Measurements from ENCODE around the gene DISP3. TPM values are rescaled to one million over a fixed set of nuclear protein-coding genes. Genes with fewer than 3 reads are reported as not detected.

Gene DISP3
- total and polyA plus RNA-seq, 7 donors = under 0.01 to 0.28 (median 0.16) TPM; not detected in 4

DNA sequence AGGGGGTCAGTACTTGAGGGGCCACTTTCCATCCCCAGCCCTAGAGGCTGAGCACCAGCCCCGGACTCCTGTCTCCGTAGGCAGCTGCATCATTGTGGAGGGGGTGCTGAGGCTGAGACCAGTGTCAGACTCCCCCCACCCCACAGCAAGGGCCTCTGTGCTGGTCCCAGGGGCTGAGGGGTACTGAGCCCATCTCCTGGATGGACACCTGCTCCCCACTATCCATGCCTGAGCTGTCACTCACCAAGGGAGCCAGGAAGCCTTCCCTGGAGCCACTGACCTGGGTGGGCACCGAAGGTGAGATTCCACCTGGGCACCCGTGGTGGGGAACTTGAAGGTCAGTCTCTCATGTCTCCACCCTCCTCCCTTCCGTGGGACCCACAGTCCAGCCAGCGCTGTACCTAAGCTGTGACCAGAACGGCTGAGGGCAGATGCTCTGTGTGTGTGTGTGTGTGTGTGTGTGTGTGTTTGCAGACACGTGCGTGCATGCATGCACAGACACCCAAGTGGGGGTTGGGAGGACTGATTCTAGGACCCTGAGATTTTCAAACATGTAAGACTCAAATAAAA, 9.3 kb downstream of the DISP3 start:
- Histone ChIP-seq H3K27me3 (peaks cover 0 to 51% (median 0%) of the 10 kb centered on the region in 3 donors), H3K27ac (no peak overlapping the region), H3K4me3 (no peak overlapping the region), H3K4me1 (no peaks in the 10 kb centered on the region), H3K9me3 (peaks cover 0 to 2% (median 0%) of the 10 kb centered on the region in 4 donors), H3K36me3 (no peaks in the 10 kb centered on the region)
- no peak for TF ChIP-seq EP300 (IDR thresholded peaks at IDR 0.05)
- no peak for TF ChIP-seq CTCF (IDR thresholded peaks at IDR 0.05)
- no peak for TF ChIP-seq POLR2AphosphoS5 (IDR thresholded peaks at IDR 0.05)
- no peak for TF ChIP-seq POLR2A (IDR thresholded peaks at IDR 0.05)
- WGBS, 2 donors = 70 to 75% methylated on average over 9 of the region's 9 CpGs
- DNase-seq = no peak
- intact Hi-C loops (cut with DNase I) = no loop called here

GRCh38 chr1:11488966-11489625, 10.1 kb downstream of the DISP3 start:
- Histone ChIP-seq H3K36me3 (no peaks in the 10 kb centered on the region), H3K4me1 (no peaks in the 10 kb centered on the region), H3K27me3 (peaks cover 0 to 48% (median 0%) of the 10 kb centered on the region in 3 donors), H3K4me3 (no peak overlapping the region), H3K9me3 (peaks cover 0 to 3% (median under 1%) of the 10 kb centered on the region in 4 donors), H3K27ac (no peak overlapping the region)
- no peak for TF ChIP-seq CTCF (IDR thresholded peaks at IDR 0.05)
- no peak for TF ChIP-seq POLR2A (IDR thresholded peaks at IDR 0.05)
- no peak for TF ChIP-seq EP300 (IDR thresholded peaks at IDR 0.05)
- no peak for TF ChIP-seq POLR2AphosphoS5 (IDR thresholded peaks at IDR 0.05)
- intact Hi-C loops (cut with DNase I) = no loop called here
- WGBS, 2 donors = 67 to 70% methylated on average over 11 of the region's 11 CpGs
- DNase-seq = peak; percentile 46

- no peak overlapping the region for H3K27ac ChIP-seq
- no peaks in the 10 kb centered on the region for H3K36me3 ChIP-seq
- H3K4me3 ChIP-seq = no peak overlapping the region
- TF ChIP-seq EP300 (IDR thresholded peaks at IDR 0.05) = no peak
- no peak for TF ChIP-seq CTCF (IDR thresholded peaks at IDR 0.05)
- TF ChIP-seq POLR2AphosphoS5 (IDR thresholded peaks at IDR 0.05) = no peak
- no peak for TF ChIP-seq POLR2A (IDR thresholded peaks at IDR 0.05)
- H3K9me3 ChIP-seq = peaks cover 0 to 3% (median under 1%) of the 10 kb centered on the region in 4 donors
- intact Hi-C loops (cut with DNase I) = no loop called here
- peak; percentile 12 for DNase-seq
- H3K4me1 ChIP-seq = no peaks in the 10 kb centered on the region
- WGBS, 2 donors = 51 to 67% methylated on average over 7 of the region's 7 CpGs
- peaks cover 0 to 22% (median 0%) of the 10 kb centered on the region in 3 donors for H3K27me3 ChIP-seq
These were observed 13.3 kb downstream of the DISP3 start for GRCh38 chr1:11492235-11492634.

GRCh38 chr1:11493972-11494655, 15.2 kb downstream of the DISP3 start:
- H3K27ac ChIP-seq = no peak overlapping the region
- DNase-seq = peak; percentile 25
- TF ChIP-seq EP300 (IDR thresholded peaks at IDR 0.05) (no peak), CTCF (IDR thresholded peaks at IDR 0.05) (no peak), POLR2A (IDR thresholded peaks at IDR 0.05) (no peak), POLR2AphosphoS5 (IDR thresholded peaks at IDR 0.05) (no peak)
- H3K4me3 ChIP-seq = no peak overlapping the region
- no peaks in the 10 kb centered on the region for H3K36me3 ChIP-seq
- peaks cover 0 to 3% (median under 1%) of the 10 kb centered on the region in 4 donors for H3K9me3 ChIP-seq
- peaks cover 0 to 24% (median 3%) of the 10 kb centered on the region in 3 donors for H3K27me3 ChIP-seq
- no peaks in the 10 kb centered on the region for H3K4me1 ChIP-seq
- intact Hi-C loops (cut with DNase I) = no loop called here
- WGBS, 2 donors = 64 to 71% methylated on average over 9 of the region's 9 CpGs
